Measurements from ENCODE around the gene SKIDA1. TPM values are rescaled to one million over a fixed set of nuclear protein-coding genes. Genes with fewer than 3 reads are reported as not detected.
A peak's percentile ranks its signal among the peaks of the same experiment; 100 is the strongest.

SKIDA1 gene
- total RNA-seq, 1 donor from 2014 or later, result 7.8 TPM

DNA sequence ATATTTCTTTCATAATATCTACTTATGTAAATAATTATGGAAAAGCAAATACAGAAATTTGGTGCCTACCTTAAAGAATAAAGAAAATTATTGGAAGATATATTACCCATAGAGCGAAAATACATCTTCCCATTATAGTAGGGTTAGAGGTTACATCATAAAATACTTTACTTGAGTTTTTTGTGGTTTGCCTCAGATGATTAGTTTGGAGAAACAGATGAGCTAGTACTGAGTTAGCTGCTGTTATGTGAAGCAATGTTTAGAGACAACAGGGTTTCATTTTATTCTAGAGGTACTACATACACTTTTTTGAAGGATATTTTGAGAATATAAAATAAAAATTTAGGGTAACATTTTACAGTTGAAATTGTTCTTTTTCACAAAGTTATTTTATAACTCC lies 5.7 kb upstream of the SKIDA1 start:
- no peak overlapping the region for H3K27ac Mint-ChIP-seq (ENCODE audit: unreplicated experiment)
- no peak overlapping the region for H3K4me3 ChIP-seq (ENCODE audit: insufficient read depth, low read depth, low read length)
- peaks cover 19% of the 10 kb centered on the region for H3K4me1 ChIP-seq (ENCODE audit: insufficient read depth, low read length)
- H3K79me2 ChIP-seq (ENCODE audit: insufficient read depth, low read length), result peaks cover 18% of the 10 kb centered on the region
- no peak overlapping the region for H3K4me3 Mint-ChIP-seq (ENCODE audit: unreplicated experiment)
- H3K27me3 Mint-ChIP-seq (ENCODE audit: low read depth, unreplicated experiment), result no peaks in the 10 kb centered on the region
- no peaks in the 10 kb centered on the region for H3K36me3 Mint-ChIP-seq (ENCODE audit: low read depth, unreplicated experiment)
- H4K20me1 ChIP-seq (ENCODE audit: insufficient read depth, low read length), result peaks cover 9% of the 10 kb centered on the region
- DNase-seq (ENCODE audit: low read depth) (peak; percentile 78), FAIRE-seq (no peak)
- no peak overlapping the region for H3K4me2 ChIP-seq (ENCODE audit: low read length)
- no peak overlapping the region for H3K27ac ChIP-seq (ENCODE audit: low read depth, low read length)
- no peaks in the 10 kb centered on the region for H3K9me3 Mint-ChIP-seq (ENCODE audit: unreplicated experiment)
- TF ChIP-seq CTCF (IDR thresholded peaks at IDR 0.05; ENCODE audit: insufficient read depth, low read depth, low read length) (no peak), EZH2 (IDR thresholded peaks at IDR 0.05; ENCODE audit: insufficient read depth, low read length) (no peak)
- no peaks in the 10 kb centered on the region for H3K9me3 ChIP-seq (ENCODE audit: insufficient read depth, low read depth, low read length)
- no peak overlapping the region for H3K9ac ChIP-seq (ENCODE audit: low read length)
- no peaks in the 10 kb centered on the region for H3K36me3 ChIP-seq (ENCODE audit: insufficient read depth, low read length)
- H3K27me3 ChIP-seq (ENCODE audit: insufficient read depth, low read length), result no peaks in the 10 kb centered on the region
- H2AFZ ChIP-seq (ENCODE audit: low read depth, low read length), result no peak overlapping the region
- H3K4me1 Mint-ChIP-seq (ENCODE audit: low read depth, unreplicated experiment), result peaks cover 23% of the 10 kb centered on the region

GRCh38 chr10:21530641-21531040 lies 5.2 kb upstream of the SKIDA1 start:
- H3K27me3 Mint-ChIP-seq (ENCODE audit: low read depth, unreplicated experiment), result no peaks in the 10 kb centered on the region
- Histone ChIP-seq H3K9ac (ENCODE audit: low read length) (no peak overlapping the region), H3K36me3 (ENCODE audit: insufficient read depth, low read length) (no peaks in the 10 kb centered on the region), H3K27me3 (ENCODE audit: insufficient read depth, low read length) (no peaks in the 10 kb centered on the region), H3K9me3 (ENCODE audit: insufficient read depth, low read depth, low read length) (no peaks in the 10 kb centered on the region), H3K27ac (ENCODE audit: low read depth, low read length) (no peak overlapping the region), H2AFZ (ENCODE audit: low read depth, low read length) (no peak overlapping the region), H3K4me2 (ENCODE audit: low read length) (no peak overlapping the region), H3K79me2 (ENCODE audit: insufficient read depth, low read length) (peaks cover 12% of the 10 kb centered on the region), H3K4me1 (ENCODE audit: insufficient read depth, low read length) (peaks cover 14% of the 10 kb centered on the region), H3K4me3 (ENCODE audit: insufficient read depth, low read depth, low read length) (no peak overlapping the region), H4K20me1 (ENCODE audit: insufficient read depth, low read length) (peaks cover 4% of the 10 kb centered on the region)
- no peak overlapping the region for H3K27ac Mint-ChIP-seq (ENCODE audit: unreplicated experiment)
- TF ChIP-seq CTCF (IDR thresholded peaks at IDR 0.05; ENCODE audit: insufficient read depth, low read depth, low read length) (no peak), EZH2 (IDR thresholded peaks at IDR 0.05; ENCODE audit: insufficient read depth, low read length) (no peak)
- no peaks in the 10 kb centered on the region for H3K36me3 Mint-ChIP-seq (ENCODE audit: low read depth, unreplicated experiment)
- FAIRE-seq (no peak), DNase-seq (ENCODE audit: low read depth) (no peak)
- peaks cover 23% of the 10 kb centered on the region for H3K4me1 Mint-ChIP-seq (ENCODE audit: low read depth, unreplicated experiment)
- no peak overlapping the region for H3K4me3 Mint-ChIP-seq (ENCODE audit: unreplicated experiment)
- no peaks in the 10 kb centered on the region for H3K9me3 Mint-ChIP-seq (ENCODE audit: unreplicated experiment)

- Histone ChIP-seq H2AFZ (ENCODE audit: low read depth, low read length) (no peak overlapping the region), H3K4me2 (ENCODE audit: low read length) (no peak overlapping the region), H3K4me1 (ENCODE audit: insufficient read depth, low read length) (peaks cover 11% of the 10 kb centered on the region), H3K9me3 (ENCODE audit: insufficient read depth, low read depth, low read length) (no peaks in the 10 kb centered on the region), H3K9ac (ENCODE audit: low read length) (no peak overlapping the region), H3K4me3 (ENCODE audit: insufficient read depth, low read depth, low read length) (no peak overlapping the region), H3K27me3 (ENCODE audit: insufficient read depth, low read length) (no peaks in the 10 kb centered on the region), H3K27ac (ENCODE audit: low read depth, low read length) (no peak overlapping the region), H4K20me1 (ENCODE audit: insufficient read depth, low read length) (no peaks in the 10 kb centered on the region), H3K36me3 (ENCODE audit: insufficient read depth, low read length) (no peaks in the 10 kb centered on the region), H3K79me2 (ENCODE audit: insufficient read depth, low read length) (peaks cover 8% of the 10 kb centered on the region)
- no peaks in the 10 kb centered on the region for H3K27me3 Mint-ChIP-seq (ENCODE audit: low read depth, unreplicated experiment)
- no peak overlapping the region for H3K4me3 Mint-ChIP-seq (ENCODE audit: unreplicated experiment)
- TF ChIP-seq EZH2 (IDR thresholded peaks at IDR 0.05; ENCODE audit: insufficient read depth, low read length), result no peak
- no peak for TF ChIP-seq CTCF (IDR thresholded peaks at IDR 0.05; ENCODE audit: insufficient read depth, low read depth, low read length)
- no peaks in the 10 kb centered on the region for H3K9me3 Mint-ChIP-seq (ENCODE audit: unreplicated experiment)
- DNase-seq (ENCODE audit: low read depth) (no peak), FAIRE-seq (no peak)
- H3K36me3 Mint-ChIP-seq (ENCODE audit: low read depth, unreplicated experiment), result no peaks in the 10 kb centered on the region
- H3K4me1 Mint-ChIP-seq (ENCODE audit: low read depth, unreplicated experiment), result peaks cover 21% of the 10 kb centered on the region
- H3K27ac Mint-ChIP-seq (ENCODE audit: unreplicated experiment), result no peak overlapping the region
Measured at GRCh38 chr10:21530168-21530567, 4.7 kb upstream of the SKIDA1 start.

All from astrocyte (in vitro differentiated cells and primary cell).